Right lobe of liver (tissue), 6 donors: ENCODE results near the gene DMWD. TPM values are rescaled to one million over a fixed set of nuclear protein-coding genes. Genes with fewer than 3 reads are reported as not detected.

Source experiments
- ATAC-seq, 4 donors: fragments of 200-7000 bp; cut with Tn5 transposase; one replicate each; pipeline ENCODE4 v1.9.1; 2020; ENCODE audit warnings: mild to moderate bottlenecking in 4 of 4, moderate library complexity in 4 of 4
- DNase-seq, 3 donors: peaks; one replicate each; pipeline ENCODE4 v3.0.0-alpha.2; 2020
- H3K27ac ChIP-seq, 3 donors: fragments of 200-600 bp; one replicate each; pipeline ENCODE4 v1.8.0; 2022
- H3K27me3 ChIP-seq, 2 donors: fragments of 200-600 bp; one replicate each; pipeline ENCODE4 v1.8.0; 2022
- H3K36me3 ChIP-seq, 4 donors: fragments of 200-600 bp; sonication (generic) in 1 of 4; one replicate each; pipeline versions ENCODE4 v1.5.1 to v1.8.0; 2017 to 2022; ENCODE audit warnings: control low read depth in 1 of 4
- H3K4me1 ChIP-seq, 4 donors: fragments of 200-600 bp; sonication (generic) in 1 of 4; one replicate each; pipeline versions ENCODE4 v1.5.1 to v1.8.0; 2017 to 2022; ENCODE audit warnings: control low read depth in 1 of 4
- H3K4me3 ChIP-seq, 3 donors: fragments of 200-600 bp; one replicate each; pipeline ENCODE4 v1.8.0; 2022
- H3K9me3 ChIP-seq, 4 donors: fragments of 200-600 bp; sonication (generic) in 1 of 4; one replicate each; pipeline versions ENCODE4 v1.5.1 to v1.8.0; 2017 to 2022; ENCODE audit warnings: control low read depth in 1 of 4
- CTCF ChIP-seq, 4 donors: fragments of 200-600 bp in 3 of 4; fragments of 450-650 bp in 1 of 4; IDR thresholded peaks; one replicate each; pipeline versions ENCODE4 v1.5.1 to v1.8.0; 2016 to 2022; ENCODE audit warnings: antibody characterized with exemption in 4 of 4, mild to moderate bottlenecking in 2 of 4
- POLR2A ChIP-seq: fragments of 450-650 bp; IDR thresholded peaks from one replicate; pipeline ENCODE4 v1.6.1; 2017; ENCODE audit warnings: antibody characterized with exemption, mild to moderate bottlenecking
- WGBS: methylation state at CpG from one replicate; pipeline ENCODE4 v1.1.6; 2018; ENCODE audit warnings: low coverage, low lambda C conversion rate; ENCODE audit not compliant: insufficient coverage; ENCODE audit errors: missing lambda C conversion rate; 5-methylcytosine and 5-hydroxymethylcytosine counted together
- intact Hi-C, 2 donors: fragments of 100-400 bp; cut with DNase I; formaldehyde crosslinking; loops; one replicate each; pipeline versions ENCODE4 v1.11.2 to v1.14.1; 2022
- long read RNA-seq: library from polyadenylated mRNA; unstranded; transcript quantifications from one replicate; pipeline ENCODE4 v2.0.0, GENCODE V29; 2019
- total RNA-seq, 6 experiments: library from RNA; depleted of rRNA in 2 of 6; stranded (reverse); fragments of >200 nt in 2 of 6; fragmentation: NEBNext Ultra II Directional in 3 of 6; extraction: Animal tissue kit (Norgen Biotek cat#: 25700) in 3 of 6; gene quantifications; one replicate each; pipeline versions ENCODE4 v1.1.0 to v1.2.4, GENCODE V29; 2016 to 2023
- donor health status: DM: no; HTN: yes; CAD: no.
- donor health status: DM: no; HTN: no; CAD: no.
- donor health status: DM: no; HTN: no; CAD: no.
- donor health status: DM: no; HTN: yes; CAD: no.
- donor health status: DM: no; HTN: yes; CAD: no.

The DMWD gene
- 10 to 100 TPM in 4 of 6 experiments, 1 to 10 TPM in 2; 8.3 to 14.3 (median 11.9) TPM for total RNA-seq
- long read RNA-seq, partial matches to known transcripts, result 0 of 2 reads
- long read RNA-seq, other reads (novel, unspliced or antisense), result 2 of 2 reads

- Histone ChIP-seq H3K36me3 (no peaks in the 10 kb centered on the region), H3K27ac (peak within 1 kb of the TSS in 1 of 3 donors; percentile 29)
Observed at GRCh38 chr19:45792470-45793177, at the start of gene DMWD. Gene DMWD (minus strand): TSS chr19:45792845. CDS start chr19:45792756, 89 bp downstream.

GRCh38 chr19:45842198-45842597 is 49.6 kb upstream of the DMWD start:
- DNase-seq, result peak in 1 of 3 donors; percentile 16
- TF ChIP-seq CTCF (IDR thresholded peaks at IDR 0.05) (no peak), POLR2A (no peak)
- Histone ChIP-seq H3K9me3 (no peaks in the 10 kb centered on the region), H3K4me3 (no peak overlapping the region), H3K36me3 (peaks cover 0 to 93% (median 43%) of the 10 kb centered on the region in 4 donors), H3K27ac (no peak overlapping the region), H3K27me3 (no peaks in the 10 kb centered on the region), H3K4me1 (no peaks in the 10 kb centered on the region)
- no peak for ATAC-seq
- WGBS, result 90% methylated on average over 3 of the region's 14 CpGs
- intact Hi-C loops, result no loop called here

More at GRCh38 chr19:45792470-45793177, at the start of gene DMWD:
- Histone ChIP-seq H3K9me3 (no peaks in the 10 kb centered on the region), H3K27me3 (no peaks in the 10 kb centered on the region), H3K4me1 (peaks cover 0 to 15% (median 2%) of the 10 kb centered on the region in 4 donors), H3K4me3 (peak within 1 kb of the TSS; percentile 54 to 97 (median 59))
- intact Hi-C loops, result no loop called here
- ATAC-seq, result peak; percentile 99 to 100 (median 99)
- peak; percentile 54 for TF ChIP-seq POLR2A
- TF ChIP-seq CTCF (IDR thresholded peaks at IDR 0.05), result no peak
- DNase-seq, result peak; percentile 100
- no CpG with 5 or more reads among the region's 86 CpGs for WGBS

- intact Hi-C loops, result no loop called here
- peaks cover 0 to 94% (median 48%) of the 10 kb centered on the region in 4 donors for H3K36me3 ChIP-seq
- peak in 1 of 3 donors; percentile 37 for DNase-seq
- H3K4me3 ChIP-seq, result no peak overlapping the region
- no peak overlapping the region for H3K27ac ChIP-seq
- ATAC-seq, result peak in 1 of 4 donors; percentile 27
- no peaks in the 10 kb centered on the region for H3K27me3 ChIP-seq
- WGBS, result 85% methylated on average over 3 of the region's 7 CpGs
- TF ChIP-seq POLR2A (no peak), CTCF (IDR thresholded peaks at IDR 0.05) (no peak)
- H3K9me3 ChIP-seq, result no peaks in the 10 kb centered on the region
- no peaks in the 10 kb centered on the region for H3K4me1 ChIP-seq
Observed at GRCh38 chr19:45834970-45835369, 42.3 kb upstream of the DMWD start.

- WGBS, result no CpG with 5 or more reads among the region's 16 CpGs
- intact Hi-C loops, result loop anchor here in 1 of 2 donors (10.0 kb wide), 1 partner anchor 186 kb away; no protein-coding TSS in a partner anchor
- no peak for ATAC-seq
- no peaks in the 10 kb centered on the region for H3K9me3 ChIP-seq
- no peaks in the 10 kb centered on the region for H3K27me3 ChIP-seq
- TF ChIP-seq CTCF (IDR thresholded peaks at IDR 0.05) (no peak), POLR2A (no peak)
- no peak overlapping the region for H3K4me3 ChIP-seq
- no peak for DNase-seq
- peaks cover 0 to 89% (median 51%) of the 10 kb centered on the region in 4 donors for H3K36me3 ChIP-seq
- H3K27ac ChIP-seq, result no peak overlapping the region
- H3K4me1 ChIP-seq, result no peaks in the 10 kb centered on the region
Observed at GRCh38 chr19:45828945-45829344, 36.3 kb upstream of the DMWD start.
